ENCODE results near the gene ELMO1. TPM values are rescaled to one million over a fixed set of nuclear protein-coding genes. Genes with fewer than 3 reads are reported as not detected.

The ELMO1 gene
- total RNA-seq, 1 donor from 2014 or later, result 53.8 TPM

DNA sequence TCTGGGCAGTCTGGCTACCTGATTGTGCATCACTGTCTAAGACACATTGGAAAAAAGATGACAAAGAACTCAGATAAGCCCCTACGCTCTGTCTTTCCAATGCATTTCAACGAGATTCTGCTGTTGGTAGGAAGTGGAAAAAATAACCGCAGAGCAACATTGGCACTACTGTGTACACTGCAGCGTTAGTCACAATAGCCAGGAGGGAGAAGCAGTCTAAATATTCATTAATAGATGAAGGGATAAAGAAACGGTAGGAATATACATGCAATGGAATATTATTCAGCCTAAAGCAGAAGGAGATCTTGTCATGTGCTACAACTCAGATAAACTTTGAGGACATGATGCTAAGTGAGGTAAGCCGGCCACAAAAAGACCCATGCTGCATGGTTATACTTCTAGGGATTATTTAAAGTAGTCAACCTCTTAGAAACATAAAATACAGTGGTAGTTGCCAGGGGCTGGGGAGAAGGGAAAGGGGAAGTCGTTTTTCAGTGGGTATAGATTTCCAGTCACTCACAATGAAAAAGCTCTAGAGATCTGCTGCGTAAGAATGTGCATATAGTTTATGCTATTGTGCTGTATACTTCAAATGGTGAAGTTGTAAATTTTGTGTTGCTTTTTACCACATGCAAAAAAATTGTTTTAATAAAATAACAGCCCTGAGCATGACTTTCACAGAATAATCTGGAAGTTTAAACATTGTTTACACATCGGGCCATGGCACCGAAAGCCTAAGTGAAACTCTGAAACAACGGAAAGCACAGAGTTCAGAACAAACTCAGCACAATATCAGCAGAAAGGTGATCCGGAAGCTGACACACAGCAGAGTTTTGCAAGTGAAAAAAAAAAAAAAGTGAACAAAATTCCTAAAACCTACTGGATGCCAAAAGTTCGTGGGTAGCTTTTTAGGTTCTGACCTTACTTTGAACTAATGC, 40.1 kb downstream of the ELMO1 start:
- TF ChIP-seq, protein P1, sequence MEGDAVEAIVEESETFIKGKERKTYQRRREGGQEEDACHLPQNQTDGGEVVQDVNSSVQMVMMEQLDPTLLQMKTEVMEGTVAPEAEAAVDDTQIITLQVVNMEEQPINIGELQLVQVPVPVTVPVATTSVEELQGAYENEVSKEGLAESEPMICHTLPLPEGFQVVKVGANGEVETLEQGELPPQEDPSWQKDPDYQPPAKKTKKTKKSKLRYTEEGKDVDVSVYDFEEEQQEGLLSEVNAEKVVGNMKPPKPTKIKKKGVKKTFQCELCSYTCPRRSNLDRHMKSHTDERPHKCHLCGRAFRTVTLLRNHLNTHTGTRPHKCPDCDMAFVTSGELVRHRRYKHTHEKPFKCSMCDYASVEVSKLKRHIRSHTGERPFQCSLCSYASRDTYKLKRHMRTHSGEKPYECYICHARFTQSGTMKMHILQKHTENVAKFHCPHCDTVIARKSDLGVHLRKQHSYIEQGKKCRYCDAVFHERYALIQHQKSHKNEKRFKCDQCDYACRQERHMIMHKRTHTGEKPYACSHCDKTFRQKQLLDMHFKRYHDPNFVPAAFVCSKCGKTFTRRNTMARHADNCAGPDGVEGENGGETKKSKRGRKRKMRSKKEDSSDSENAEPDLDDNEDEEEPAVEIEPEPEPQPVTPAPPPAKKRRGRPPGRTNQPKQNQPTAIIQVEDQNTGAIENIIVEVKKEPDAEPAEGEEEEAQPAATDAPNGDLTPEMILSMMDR (IDR thresholded peaks at IDR 0.05), result no peak
- peaks cover 41% of the 10 kb centered on the region for H3K4me1 ChIP-seq
- H3K9me3 ChIP-seq, result no peaks in the 10 kb centered on the region
- DNase-seq (no peak), ATAC-seq (peak; percentile 14)
- H3K27me3 ChIP-seq, result no peaks in the 10 kb centered on the region
- no peak overlapping the region for H3K4me3 ChIP-seq
- intact Hi-C loops (cut with DNase I), result no loop called here
- peak overlapping the region; percentile 15 for H3K27ac ChIP-seq
- no peaks in the 10 kb centered on the region for H3K36me3 ChIP-seq

DNA sequence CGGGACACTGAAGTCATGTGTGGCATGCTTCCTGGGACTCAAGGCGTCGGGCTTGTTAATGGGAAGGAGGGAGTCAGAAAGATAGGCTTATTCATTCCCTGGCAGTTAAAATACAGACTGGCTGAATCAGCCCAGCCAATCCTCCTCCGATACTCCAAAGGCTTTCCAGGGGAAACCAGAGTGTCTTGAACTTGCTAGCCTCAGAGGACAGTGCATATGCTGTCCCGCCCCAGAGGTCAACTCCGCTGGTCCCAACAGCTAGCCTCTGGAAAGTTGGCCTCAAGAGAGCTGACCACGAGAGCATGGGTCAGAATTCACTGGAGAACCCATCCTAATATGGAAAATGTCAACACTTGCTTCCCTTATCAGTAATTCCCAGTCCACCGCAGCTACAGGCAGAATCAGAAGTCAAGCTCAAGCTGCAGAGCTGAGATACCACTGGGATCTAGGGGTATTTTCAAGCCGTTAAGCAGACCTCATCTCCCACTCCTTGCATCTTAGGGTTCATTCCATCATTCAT, 43.0 kb downstream of the ELMO1 start:
- Histone ChIP-seq H3K36me3 (no peaks in the 10 kb centered on the region), H3K27ac (no peak overlapping the region), H3K9me3 (no peaks in the 10 kb centered on the region), H3K4me3 (no peak overlapping the region), H3K27me3 (no peaks in the 10 kb centered on the region), H3K4me1 (peaks cover 30% of the 10 kb centered on the region)
- ATAC-seq, result peak; percentile 47
- intact Hi-C loops (cut with DNase I), result no loop called here
- TF ChIP-seq, protein P1 (IDR thresholded peaks at IDR 0.05), result no peak
- no peak for DNase-seq

DNA sequence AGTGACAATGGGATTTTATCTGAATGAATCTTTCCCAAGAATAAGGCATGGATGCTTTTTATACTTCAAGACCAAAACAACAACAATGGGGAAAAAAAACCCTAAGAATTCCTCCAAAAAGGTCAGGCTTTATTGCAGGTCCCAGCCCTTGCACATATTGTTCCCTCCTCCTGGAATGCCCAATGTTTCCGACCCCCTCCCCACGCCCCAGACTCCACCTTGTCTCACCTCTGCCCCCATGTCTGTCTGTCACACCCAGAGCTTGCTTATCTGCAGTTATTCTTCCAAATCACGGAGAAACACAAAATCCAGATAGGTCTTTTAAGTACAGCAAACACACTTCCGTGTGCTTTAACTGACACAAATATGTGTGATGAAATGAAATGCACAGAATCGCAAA, 43.5 kb downstream of the ELMO1 start:
- Histone ChIP-seq H3K9me3 (no peaks in the 10 kb centered on the region), H3K36me3 (no peaks in the 10 kb centered on the region), H3K27me3 (no peaks in the 10 kb centered on the region), H3K4me1 (peaks cover 25% of the 10 kb centered on the region), H3K4me3 (no peak overlapping the region), H3K27ac (no peak overlapping the region)
- intact Hi-C loops (cut with DNase I), result no loop called here
- DNase-seq (no peak), ATAC-seq (no peak)
- TF ChIP-seq, protein P1 (IDR thresholded peaks at IDR 0.05), result no peak

DNA sequence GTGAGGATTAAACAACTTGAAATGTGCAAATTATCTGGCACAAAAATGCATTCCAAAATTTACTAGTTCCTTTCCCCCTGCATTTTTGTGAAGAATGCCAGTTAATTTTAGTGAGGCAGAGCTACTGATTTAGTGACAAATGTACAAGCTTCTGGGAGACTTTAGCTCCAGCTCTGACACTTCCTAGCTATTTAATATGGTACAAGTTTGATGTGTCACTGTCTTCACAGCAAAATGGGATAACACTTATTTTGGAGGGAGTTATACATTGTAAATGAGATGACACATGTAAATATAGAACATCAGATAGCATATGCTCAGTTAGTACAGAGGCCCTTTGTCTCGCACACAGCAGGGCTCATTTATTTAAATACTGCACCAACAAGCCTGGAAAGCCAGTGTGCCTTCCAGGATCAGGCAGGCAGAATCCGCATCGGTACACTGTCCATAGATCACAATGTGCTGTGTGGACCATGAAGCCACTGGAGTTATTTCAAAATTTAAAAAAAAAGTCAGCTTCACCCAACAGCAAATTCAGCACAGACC, 48.7 kb downstream of the ELMO1 start:
- no peak for DNase-seq
- TF ChIP-seq, protein P1 (IDR thresholded peaks at IDR 0.05), result no peak

DNA sequence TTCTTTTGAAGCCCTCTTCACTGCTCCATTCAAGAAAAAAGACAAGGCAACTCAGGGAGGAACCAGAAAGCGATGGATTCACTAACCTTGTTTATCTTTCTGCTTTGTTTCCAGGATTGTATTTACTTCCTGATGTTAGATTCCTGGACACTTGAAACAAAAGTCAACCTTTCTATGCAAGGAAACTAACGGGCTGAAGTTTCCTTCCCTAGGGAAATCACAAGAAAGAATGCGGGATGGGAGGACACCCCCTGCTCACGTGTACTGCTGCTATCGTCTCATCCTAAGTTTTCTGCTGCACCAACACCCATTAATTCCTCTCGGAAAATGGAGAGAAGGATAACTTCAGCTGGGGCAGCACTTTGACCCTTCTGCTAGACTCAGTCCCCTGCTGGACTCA, 50.3 kb downstream of the ELMO1 start:
- TF ChIP-seq, protein P1 (IDR thresholded peaks at IDR 0.05), result no peak
- Histone ChIP-seq H3K36me3 (no peaks in the 10 kb centered on the region), H3K9me3 (no peaks in the 10 kb centered on the region), H3K4me1 (no peaks in the 10 kb centered on the region), H3K27me3 (no peaks in the 10 kb centered on the region), H3K27ac (no peak overlapping the region), H3K4me3 (no peak overlapping the region)
- intact Hi-C loops (cut with DNase I), result no loop called here
- no peak for DNase-seq
- ATAC-seq, result no peak

More for the DNA sequence above, 48.7 kb downstream of the ELMO1 start:
- Histone ChIP-seq H3K27me3 (no peaks in the 10 kb centered on the region), H3K36me3 (no peaks in the 10 kb centered on the region), H3K9me3 (no peaks in the 10 kb centered on the region), H3K27ac (no peak overlapping the region), H3K4me1 (no peaks in the 10 kb centered on the region), H3K4me3 (no peak overlapping the region)
- ATAC-seq, result no peak
- intact Hi-C loops (cut with DNase I), result no loop called here
